ENCODE data around the gene GPR152.

GRCh38 chr11:67432655-67433349 lies 19.7 kb downstream of the GPR152 start:
- no peak for TF ChIP-seq EZH2 (optimal IDR thresholded peaks at IDR 0.05; ENCODE audit: low read depth, low read length)
- TF ChIP-seq CTCF (IDR thresholded peaks at IDR 0.05; ENCODE audit: low read length): no peak
